Non-pigmented ciliary epithelial cell (primary cell): ENCODE data around the gene TAPBPL.
A peak's percentile ranks its signal among the peaks of the same experiment; 100 is the strongest.
"Not testable (repeated sequence)": the region's sequence is repeated elsewhere in the genome, so short reads cannot be mapped to it uniquely, and the experiment has no call there.

Source experiments
- DNase-seq: peaks from one replicate; pipeline ENCODE4 v3.0.0-alpha.2; 2010; ENCODE audit warnings: low read depth

TAPBPL gene

GRCh38 chr12:6463858-6464257 is 12.0 kb downstream of the TAPBPL start:
- DNase-seq, result no peak

GRCh38 chr12:6464531-6464930 is 12.7 kb downstream of the TAPBPL start:
- DNase-seq, result no peak

GRCh38 chr12:6465467-6466183 is 13.8 kb downstream of the TAPBPL start:
- DNase-seq, result peak; percentile 24

GRCh38 chr12:6466184-6466573 is 14.3 kb downstream of the TAPBPL start:
- DNase-seq, result no peak

- DNase-seq, result not testable (repeated sequence)
These were observed 14.9 kb downstream of the TAPBPL start for GRCh38 chr12:6466751-6467150.

GRCh38 chr12:6467571-6468282 is 15.9 kb downstream of the TAPBPL start:
- DNase-seq, result not testable (repeated sequence)

- DNase-seq, result no peak
These were observed 16.4 kb downstream of the TAPBPL start for GRCh38 chr12:6468283-6468575.

GRCh38 chr12:6469092-6469491 is 17.2 kb downstream of the TAPBPL start:
- no peak for DNase-seq

- DNase-seq, result no peak
These were observed 17.9 kb downstream of the TAPBPL start for GRCh38 chr12:6469609-6470374.

GRCh38 chr12:6470375-6471163 is 18.7 kb downstream of the TAPBPL start, which contains the start of gene VAMP1:
TSS of gene VAMP1 (minus strand) at chr12:6470677. CDS start at chr12:6470531, 146 bp downstream.
- DNase-seq, result peak; percentile 73

- no peak for DNase-seq
These were observed 20.1 kb downstream of the TAPBPL start for GRCh38 chr12:6471989-6472360.

GRCh38 chr12:6472491-6472890 is 20.6 kb downstream of the TAPBPL start:
- DNase-seq, result no peak

GRCh38 chr12:6475233-6475975 is 23.6 kb downstream of the TAPBPL start:
- not testable (repeated sequence) for DNase-seq

GRCh38 chr12:6476489-6476888 is 24.6 kb downstream of the TAPBPL start:
- peak; percentile 68 for DNase-seq

GRCh38 chr12:6477601-6478377 is 25.9 kb downstream of the TAPBPL start:
- DNase-seq, result not testable (repeated sequence)

GRCh38 chr12:6478416-6478815 is 26.6 kb downstream of the TAPBPL start:
- DNase-seq, result no peak

- DNase-seq, result no peak
These were observed 36.4 kb downstream of the TAPBPL start for GRCh38 chr12:6488240-6488639.

- DNase-seq, result no peak
These were observed 37.6 kb downstream of the TAPBPL start for GRCh38 chr12:6489449-6489848.

- not testable (repeated sequence) for DNase-seq
These were observed 38.8 kb downstream of the TAPBPL start for GRCh38 chr12:6490673-6491072.

- DNase-seq, result peak; percentile 71
These were observed 41.1 kb downstream of the TAPBPL start, which contains the start of gene MRPL51 for GRCh38 chr12:6492838-6493496. TSS of gene MRPL51 (minus strand) at chr12:6493262. CDS start at chr12:6493136, 126 bp downstream.
